Stimulated activated naive CD4-positive, alpha-beta T cell (primary cell): Measurements from ENCODE around the gene SH3PXD2A.
A peak's percentile ranks its signal among the peaks of the same experiment; 100 is the strongest.

ENCODE experiments used
- DNase-seq, 6 experiments: peaks; one replicate each; lab custom pipeline; 2025; lab: John Stamatoyannopoulos, UW

Gene SH3PXD2A

DNA sequence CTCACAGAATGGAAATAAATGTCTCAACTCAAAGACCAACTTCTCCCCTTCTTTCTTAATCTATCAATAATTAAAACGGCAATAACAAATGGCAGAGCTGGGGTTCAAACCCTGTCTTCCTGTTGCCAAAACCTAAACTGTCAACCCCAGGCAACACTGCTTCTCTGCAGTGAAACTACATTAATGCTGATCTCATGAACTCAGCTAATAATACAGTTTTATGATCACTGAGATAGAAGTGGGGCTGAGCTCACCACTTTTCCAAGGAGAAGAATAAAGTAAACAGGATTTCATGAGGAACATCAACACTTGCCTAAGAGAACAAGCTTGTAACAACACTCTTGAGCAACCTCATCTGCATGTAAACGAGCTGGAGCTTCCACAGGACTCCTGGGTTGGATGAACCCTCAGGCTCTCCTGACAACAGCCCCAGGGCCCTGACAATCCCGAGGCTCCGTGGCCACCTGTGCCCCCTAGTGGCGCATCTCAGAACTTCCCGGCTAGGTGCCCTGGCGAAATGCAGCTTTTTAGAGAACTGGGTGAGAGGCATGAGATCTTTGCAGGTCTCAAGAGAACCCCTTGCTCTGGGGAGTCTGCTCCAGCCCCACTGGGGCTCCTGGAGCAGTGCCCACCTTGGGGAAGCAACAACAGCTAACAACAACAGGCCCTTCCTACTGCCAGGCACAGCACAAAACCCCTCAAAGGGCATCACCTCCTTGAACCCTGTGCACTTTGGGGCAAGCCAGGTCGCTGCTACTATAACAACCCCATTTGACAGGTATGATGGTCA, 169.3 kb downstream of the SH3PXD2A start:
- peak; percentile 15 to 81 (median 66) for DNase-seq

DNA sequence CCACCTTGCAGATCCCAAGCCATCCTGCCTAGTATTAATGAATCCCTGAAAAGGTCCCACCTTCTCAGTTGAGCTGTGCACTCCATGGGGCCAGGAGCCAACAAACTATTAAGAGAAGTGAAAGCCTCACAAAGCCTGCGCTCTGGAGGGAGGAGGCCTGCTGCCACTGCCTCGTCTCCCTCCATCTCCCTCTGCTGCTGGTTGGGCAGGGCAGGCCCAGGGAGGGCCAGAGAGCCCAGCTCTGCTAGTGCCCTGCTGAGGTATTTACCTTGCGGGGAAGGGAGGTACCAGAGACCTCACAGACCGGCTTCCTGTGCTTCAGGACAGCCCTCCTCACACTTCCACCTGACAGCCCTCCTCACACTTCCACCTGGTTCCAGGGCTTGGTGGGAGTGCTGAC, 171.5 kb downstream of the SH3PXD2A start:
- DNase-seq, result no peak

DNA sequence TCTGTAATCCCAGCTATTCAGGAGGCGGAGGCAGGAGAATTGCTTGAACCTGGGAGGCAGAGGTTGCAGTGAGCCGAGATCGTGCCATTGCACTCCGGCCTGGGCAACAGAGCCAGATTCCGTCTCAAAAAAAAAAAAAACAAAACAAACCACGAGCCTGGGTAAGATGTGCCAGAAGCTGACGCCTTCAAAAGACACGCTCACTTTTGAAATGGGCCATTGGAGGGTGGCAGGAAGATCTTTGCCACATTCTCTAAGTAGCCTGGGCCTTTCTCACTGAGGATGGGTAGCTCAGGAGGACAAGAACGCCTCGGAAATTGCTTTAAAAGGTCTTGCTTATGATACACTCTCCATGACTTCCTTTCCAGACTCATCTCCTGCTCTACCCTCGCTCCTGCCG, 172.7 kb downstream of the SH3PXD2A start:
- no peak for DNase-seq

DNA sequence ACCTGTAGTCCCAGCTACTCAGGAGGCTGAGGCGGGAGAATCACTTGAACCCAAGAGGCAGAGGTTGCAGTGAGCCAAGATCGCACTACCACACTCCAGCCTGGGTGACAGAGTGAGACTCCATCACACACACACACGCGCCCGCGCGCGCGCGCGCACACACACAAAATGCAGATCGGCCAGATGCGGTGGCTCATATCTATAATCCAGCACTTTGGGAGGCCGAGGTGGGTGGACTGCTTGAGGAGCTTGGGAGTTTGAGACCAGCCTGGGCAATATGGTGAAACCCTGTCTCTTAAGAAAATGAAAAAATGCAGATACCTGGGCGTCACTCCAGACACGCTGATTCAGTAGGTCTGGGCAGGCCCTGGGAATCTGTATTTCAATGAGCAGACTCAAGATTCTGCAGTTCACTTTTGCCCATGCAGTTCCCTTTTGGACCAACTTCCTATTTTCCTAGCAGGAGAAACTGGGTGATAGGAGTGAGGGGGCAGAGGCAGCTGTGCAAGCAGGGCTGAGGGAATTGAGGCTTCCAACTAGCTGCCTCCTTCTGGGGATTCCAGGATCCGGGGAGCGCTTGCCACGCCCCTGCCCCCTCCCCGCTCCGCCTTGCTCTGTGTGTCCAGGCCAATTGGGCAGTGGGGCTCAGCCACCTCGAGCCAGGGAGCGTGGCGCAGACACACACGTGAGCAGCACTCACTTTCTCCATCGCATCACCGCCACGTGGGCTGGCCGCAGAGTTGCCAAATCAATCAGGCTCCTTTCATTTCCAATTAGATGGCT, 173.6 kb downstream of the SH3PXD2A start:
- DNase-seq, result no peak

DNA sequence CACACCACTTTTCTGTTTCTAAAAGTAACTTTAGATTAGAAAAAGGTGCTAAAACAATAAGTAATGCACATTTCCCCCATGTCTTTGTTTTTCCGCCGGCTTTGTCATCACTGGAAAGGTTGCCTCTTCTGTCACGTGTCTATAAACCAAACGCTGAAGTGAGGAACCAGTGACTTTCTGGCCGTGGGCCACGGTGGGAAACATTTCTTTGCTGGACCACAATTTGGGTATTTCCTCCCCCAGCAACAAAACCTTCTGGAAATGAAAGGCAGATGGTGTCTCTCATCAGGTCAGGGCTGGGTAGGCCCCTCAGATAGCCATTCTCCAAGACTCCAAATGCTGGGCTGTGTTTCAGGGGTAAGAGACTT, 174.5 kb downstream of the SH3PXD2A start:
- no peak for DNase-seq

DNA sequence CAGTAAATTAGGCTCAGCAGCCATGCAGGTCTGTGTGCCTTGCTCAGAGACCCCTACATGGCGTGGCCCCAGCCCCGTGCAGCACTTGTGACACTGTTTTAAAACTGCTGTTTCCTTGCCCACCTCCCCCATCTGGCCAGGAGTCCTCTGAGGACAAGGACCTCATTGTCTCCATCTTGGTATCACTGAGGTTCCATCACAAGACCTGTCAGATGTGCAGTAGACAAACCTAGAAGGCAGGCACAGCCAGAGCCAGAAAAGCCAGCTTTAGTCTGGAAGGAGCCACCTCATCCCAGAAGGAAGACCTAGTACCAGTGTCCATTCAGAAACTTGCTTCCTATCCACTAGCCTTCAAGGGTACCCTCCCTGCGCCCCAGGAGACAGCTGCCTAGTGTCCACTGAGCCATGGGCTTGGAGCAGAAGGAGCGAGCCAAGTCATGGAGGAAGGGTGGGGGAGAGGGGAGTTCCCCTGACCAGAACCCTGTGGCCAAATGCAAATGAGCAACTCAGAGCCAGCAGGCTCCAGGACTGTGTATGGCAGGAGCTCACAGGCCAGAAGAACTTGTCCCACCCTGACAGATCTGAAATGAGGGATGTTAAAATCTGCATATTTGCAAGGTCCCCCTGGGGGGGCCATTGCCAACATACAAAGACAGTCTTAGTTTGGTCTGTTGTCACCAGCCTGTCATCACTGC, 176.1 kb downstream of the SH3PXD2A start:
- DNase-seq, result no peak

DNA sequence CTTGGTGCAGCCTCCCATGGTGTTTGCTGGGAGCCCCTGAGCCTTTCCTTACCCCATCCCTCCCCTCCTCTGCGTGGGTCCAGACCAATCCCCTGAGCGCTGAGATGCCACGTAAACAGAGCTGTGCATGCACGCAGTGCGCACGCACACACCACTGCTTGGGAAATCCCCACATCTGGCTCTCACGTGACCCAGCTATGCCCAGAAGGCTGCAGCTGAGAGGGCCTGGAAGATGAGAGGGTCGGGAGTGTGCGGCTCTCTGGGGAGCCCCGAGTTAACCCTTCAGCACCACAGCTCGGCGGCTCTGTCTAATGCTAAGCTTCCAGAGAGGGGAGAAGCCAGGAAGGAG, 177.2 kb downstream of the SH3PXD2A start:
- DNase-seq, result peak; percentile 81 to 91 (median 88)

DNA sequence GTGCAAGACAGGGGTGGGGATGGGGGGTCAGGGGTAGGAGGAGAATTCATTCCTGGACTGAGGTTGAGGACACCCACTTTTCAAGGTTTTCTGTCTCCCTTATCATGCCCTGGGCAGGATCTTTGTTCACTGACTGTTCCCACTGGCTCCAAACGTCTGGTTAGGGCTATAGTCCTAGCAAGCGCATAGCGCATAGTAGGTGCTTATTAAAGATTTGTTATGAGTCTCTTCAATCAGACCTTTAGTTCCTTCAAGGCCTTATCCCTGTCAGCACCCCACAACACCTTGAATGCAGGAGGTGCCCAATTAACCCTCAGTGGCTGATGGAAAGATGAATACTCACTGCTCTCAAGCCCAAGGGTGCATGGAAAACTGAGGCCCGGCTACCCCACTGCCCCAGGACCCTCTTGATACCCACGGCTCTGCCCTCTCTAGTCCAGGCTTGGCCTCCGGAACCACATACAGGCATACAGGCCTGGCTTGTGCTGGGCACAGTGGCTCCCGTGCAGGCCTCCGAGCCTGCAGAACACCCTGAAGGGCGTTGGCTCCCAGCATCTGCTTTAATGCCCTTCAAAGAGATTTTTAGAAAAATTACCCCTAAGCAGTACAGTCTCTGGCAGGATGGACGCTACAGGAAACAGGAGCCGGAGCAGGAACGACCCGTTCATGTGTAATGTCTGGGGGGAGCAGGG, 177.7 kb downstream of the SH3PXD2A start:
- no peak for DNase-seq

DNA sequence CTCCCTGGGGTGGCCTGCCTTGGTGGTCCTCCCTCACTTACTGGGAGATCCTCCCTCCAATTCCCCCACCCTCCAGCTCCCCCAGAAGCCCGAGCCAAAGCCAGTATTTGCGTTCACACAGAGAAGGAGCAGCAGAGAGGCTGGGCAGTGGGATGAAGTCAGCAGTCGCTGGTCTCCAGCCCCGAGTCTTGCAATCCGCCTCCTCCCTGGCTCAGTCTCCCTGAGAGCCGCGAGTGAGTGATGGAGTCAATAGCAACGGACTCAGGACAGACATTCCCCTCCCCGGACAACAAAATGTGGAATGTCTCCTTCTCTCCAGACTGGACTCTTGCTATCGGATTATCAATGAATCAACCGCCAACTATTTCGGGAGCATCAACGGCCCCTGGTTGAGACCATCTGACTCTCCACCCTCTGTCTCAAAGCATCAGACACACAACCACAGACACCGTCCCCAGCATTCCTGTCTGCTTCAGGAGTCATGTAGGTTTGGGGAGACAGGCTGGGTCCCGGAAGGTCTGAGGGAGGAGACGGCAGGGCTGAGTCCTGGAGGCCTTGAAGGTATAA, 178.4 kb downstream of the SH3PXD2A start:
- no peak for DNase-seq

DNA sequence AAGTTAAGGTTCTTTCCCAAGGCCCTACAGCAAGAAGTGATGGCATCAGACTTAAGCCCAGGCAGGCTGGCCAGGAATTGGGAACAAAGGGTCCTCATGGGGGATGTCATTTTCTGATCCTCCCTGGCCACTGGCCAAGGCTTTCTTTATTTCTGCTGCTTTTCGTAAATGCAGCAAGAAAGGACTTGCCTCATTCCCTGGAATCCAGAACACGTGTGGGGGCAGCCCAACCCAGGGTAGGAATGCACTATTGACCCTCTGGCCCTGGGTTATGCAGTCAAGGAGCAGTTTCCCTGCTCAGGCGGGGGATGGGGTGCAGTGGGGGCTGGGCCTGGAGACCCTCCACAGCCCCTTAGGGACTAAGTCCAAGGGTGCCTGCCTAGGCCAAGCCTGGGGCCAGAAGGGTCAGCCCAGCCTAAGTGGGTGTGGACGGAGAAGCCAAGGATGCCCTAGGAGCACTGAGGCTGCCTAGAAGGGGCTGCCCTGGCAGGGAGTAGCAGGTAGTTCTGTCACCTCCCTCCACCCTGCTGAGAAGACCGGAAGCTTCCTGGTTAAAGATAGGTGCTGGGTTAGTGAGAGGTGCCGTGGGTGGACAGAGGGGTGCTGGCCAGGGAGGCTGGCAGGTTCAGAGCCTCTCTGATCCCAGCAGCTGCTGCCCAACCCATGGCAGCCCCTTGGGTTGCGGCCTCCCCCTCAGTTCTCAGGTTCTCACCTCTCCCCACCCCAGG, 179.2 kb downstream of the SH3PXD2A start:
- no peak for DNase-seq

DNA sequence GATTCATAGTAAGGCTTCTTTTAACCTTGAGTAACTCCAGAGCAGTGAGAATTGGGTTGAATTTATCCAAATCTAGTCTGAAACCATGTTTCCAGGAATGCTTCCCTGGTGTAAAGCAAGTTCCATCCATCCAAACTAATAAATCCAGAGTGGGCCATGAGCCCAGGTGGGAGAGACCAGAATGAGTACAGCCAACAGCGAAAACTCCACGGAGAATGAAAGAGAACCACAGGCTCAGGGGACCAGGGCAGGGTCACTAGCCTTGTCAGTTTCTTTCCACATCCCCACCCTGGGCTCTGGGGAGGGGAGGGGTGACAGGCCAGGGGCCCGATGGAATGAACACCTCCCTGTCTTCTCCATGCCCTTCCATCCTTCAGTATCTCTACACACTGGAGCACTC, 181.8 kb downstream of the SH3PXD2A start:
- DNase-seq, result no peak

DNA sequence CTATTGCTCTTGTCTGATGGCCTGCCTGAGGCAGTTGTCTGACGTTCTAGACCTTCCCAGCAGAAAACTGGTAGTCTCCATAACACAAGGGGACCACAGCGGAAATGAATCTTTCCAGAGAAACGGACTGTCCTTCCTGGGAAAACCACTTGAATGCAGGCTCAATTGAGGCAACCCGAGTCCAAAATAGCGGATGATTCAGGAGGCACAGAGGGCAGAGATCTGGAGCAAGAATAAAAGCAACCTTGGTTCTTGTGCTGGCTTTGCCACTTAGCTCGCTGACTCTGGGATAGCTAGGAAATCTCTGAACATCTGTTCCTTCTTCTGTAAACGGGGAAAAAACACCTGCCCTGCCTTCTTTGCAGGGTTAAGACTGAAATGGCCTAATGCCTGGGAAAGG, 183.0 kb downstream of the SH3PXD2A start:
- no peak for DNase-seq

DNA sequence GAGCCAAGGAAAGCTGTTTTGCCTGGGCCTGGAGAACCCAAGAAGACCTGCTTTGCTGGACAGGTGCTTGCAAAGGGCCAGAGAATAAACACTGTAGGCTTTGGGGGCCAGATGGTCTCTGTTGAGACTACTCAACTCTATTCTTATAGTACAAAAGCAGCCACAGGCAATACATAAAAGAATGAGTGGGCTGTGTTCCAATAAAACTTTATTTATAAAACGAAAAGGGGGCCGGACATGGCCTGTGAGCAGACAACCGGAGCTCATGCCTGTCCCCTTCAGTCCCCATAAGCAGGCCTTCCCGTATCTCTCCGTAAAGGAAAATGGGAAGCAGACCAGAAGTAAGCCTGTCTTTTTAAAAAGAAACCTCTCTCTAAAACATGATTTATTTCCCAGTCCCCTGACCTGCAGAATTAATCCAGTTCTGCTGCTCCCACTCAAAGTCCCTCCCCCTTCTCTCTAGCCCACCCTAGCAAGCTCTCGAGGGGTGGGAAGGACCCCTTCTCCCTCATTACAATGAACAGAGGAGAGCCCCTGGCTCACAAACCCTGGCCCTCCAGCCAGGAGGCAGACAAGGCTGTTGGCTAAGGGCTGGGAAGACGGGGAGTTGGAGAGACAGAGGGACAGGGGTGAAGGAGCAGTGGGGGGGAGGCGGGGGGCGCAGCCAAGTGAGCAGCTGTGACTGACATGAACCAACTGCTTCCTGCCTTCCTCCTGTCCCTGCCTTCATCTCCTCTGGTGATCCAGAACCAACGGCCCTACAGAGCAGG, 184.1 kb downstream of the SH3PXD2A start:
- DNase-seq, result no peak

DNA sequence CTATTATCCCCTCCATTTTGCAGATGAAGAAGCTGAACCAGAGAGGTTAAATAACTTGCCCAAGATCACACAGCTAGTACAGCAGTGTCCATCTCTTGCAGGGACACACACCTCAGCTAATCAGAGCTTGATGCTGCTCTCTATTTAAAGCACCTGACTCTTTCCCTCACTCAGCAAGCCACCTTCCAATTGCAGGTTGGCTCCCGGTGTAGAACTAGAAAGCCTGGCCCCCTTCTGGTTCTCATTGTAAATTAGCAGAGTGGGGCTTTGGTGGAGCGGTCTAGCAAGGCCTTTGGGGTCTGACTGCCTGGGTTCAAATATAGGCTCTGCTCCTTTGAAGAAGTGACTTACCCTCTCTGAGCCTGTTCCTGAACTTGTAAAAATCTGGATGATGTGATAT, 185.4 kb downstream of the SH3PXD2A start:
- DNase-seq, result no peak

DNA sequence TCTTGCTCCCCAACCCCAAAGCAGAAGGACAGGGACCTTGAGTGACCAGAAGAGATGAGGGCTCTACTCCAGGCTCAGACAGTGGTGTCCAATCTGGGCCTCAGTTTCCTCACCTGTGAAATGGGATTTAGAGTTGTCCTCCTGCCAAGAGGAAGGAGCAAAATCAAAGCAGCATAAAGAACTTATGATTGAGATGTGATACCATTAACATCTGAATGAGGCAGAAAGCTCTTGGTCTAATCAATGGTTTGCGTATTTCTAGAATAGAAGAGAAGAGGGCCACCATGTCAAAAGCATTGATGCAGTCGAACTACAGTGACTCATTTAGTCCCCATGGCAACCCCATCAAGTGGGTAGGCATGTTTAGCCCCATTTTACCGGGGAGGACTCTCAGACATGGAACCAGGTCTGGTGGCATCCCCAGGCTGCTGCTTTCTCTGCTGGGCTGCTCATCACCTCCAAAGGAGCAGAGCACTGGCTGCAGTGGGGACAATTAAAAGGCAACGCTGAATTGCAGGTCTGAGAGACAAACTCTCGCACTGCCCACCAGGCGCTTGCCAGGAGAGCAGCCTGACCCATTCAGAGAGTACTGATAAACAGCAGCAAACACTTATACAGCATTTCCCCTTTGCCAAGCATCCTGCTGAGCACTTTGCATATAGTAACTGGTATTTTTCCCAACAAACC, 186.0 kb downstream of the SH3PXD2A start:
- no peak for DNase-seq

DNA sequence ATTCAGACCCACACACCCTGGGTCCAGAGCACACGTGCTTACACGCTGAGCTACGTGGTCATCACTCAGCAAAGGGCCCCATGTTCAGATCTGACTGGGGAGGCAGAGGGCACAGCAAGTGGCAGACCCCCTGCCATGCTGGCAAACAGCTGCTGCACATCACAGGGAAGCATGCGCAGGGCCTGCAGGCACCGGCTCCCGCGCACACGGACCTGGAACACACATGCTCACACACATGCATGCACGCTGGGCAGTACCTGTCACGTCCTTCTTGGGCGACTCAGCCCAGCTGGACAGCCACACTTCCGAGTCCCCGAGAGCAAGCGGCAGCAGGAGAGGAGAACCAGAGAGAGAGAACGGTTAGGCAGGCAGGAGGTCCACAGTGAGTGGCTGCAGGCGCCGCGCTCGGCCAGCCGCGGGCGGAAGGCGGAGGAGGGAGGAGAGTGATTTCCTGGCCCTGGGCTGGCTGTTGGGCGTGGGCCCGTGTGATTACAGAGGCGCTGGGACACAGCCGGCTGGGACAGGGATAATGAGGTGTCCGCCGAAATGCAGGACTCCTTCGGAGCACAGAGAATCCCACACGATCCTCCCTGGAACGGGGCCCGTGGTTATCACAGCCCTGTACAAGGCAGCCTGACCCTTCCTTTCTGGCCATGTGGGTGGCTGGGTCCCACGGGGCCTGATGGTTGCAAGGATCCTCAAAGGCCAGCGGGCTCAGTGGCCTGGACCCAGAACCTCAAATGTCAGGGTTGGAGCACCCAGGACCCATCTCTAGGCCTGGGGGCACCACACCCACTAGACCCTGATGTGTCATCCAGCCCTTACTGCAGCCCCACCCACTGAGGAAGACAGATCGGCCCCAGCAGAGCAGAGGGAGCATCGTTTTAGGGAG, 186.8 kb downstream of the SH3PXD2A start:
- peak in 1 of 6 experiments; percentile 6 for DNase-seq

DNA sequence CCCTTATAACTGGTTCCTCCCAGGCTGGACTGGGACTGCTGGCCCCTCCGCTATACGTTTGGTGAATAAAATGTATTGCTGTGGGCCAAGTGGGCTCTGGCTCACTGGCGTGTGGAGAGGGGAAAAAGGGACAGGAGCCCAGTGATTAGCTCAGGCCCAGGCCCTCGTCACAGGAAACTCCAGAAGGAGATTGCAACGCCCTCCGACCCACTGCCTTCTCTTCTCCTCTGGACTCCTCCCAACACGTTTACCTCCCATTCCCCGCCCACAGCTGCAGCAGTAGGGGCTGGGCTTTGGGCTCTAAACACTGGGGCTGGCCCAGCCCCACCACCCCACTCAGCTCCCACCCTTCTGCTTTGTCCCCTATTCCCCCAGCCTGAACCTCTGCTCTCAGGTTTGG, 188.0 kb downstream of the SH3PXD2A start:
- DNase-seq, result no peak

DNA sequence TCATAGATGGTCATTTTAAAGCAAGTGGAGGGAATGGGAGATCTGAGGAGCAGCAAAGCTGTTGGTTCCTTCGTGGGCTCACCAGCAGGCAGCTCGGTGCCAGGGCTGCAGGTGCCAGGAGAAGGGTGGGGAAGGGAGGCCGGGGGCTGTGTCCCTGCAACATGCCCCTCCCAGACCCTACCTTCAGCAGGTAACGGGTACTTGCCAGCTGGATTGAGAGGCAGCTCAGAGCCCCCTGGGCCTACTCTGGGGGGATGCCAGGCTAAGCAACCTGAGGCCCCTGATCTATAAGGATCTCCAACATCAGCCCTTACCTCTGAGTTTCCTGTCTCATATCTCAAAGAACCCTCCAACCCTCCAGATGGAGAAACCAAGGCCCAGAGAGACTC, 188.6 kb downstream of the SH3PXD2A start:
- DNase-seq, result no peak
